D721Med (cell line): ENCODE results near the gene FOXQ1.

ENCODE experiments used
- DNase-seq: peaks from one replicate; pipeline ENCODE4 v3.0.0; 2011; ENCODE audit warnings: low spot score; ENCODE audit not compliant: insufficient read length
- FAIRE-seq: peaks from 2 replicates; lab custom pipeline; 2011; peaks lifted over from hg19 to GRCh38; lab: Jason Lieb, UNC
- CTCF ChIP-seq: IDR thresholded peaks from 2 replicates; pipeline ENCODE4 v1.5.1; 2012; ENCODE audit warnings: mild to moderate bottlenecking, control low read depth; ENCODE audit not compliant: insufficient read depth; ENCODE audit errors: missing control alignments

The FOXQ1 gene

GRCh38 chr6:1281746-1282145 is 30.2 kb upstream of the FOXQ1 start:
- no peak for FAIRE-seq
- TF ChIP-seq CTCF = no peak
- DNase-seq = no peak

- FAIRE-seq (no peak), DNase-seq (no peak)
- TF ChIP-seq CTCF = no peak
Observed at GRCh38 chr6:1283501-1283900, 28.4 kb upstream of the FOXQ1 start.

GRCh38 chr6:1285556-1285955 is 26.3 kb upstream of the FOXQ1 start:
- no peak for FAIRE-seq
- DNase-seq = no peak
- no peak for TF ChIP-seq CTCF

- TF ChIP-seq CTCF = no peak
- FAIRE-seq = no peak
- DNase-seq = no peak
Observed at GRCh38 chr6:1285956-1286355, 25.9 kb upstream of the FOXQ1 start.

GRCh38 chr6:1287103-1287591 is 24.8 kb upstream of the FOXQ1 start:
- FAIRE-seq (no peak), DNase-seq (no peak)
- TF ChIP-seq CTCF = no peak

GRCh38 chr6:1290086-1290485 is 21.8 kb upstream of the FOXQ1 start:
- no peak for TF ChIP-seq CTCF
- DNase-seq = no peak
- no peak for FAIRE-seq

- no peak for TF ChIP-seq CTCF
- DNase-seq (no peak), FAIRE-seq (no peak)
Observed at GRCh38 chr6:1290805-1291204, 21.1 kb upstream of the FOXQ1 start.
